Spleen (tissue), 7 donors: ENCODE measurements around the gene PDZD11.

Source experiments
- CTCF ChIP-seq, 11 experiments: fragments of 200-600 bp in 7 of 11; fragments of 450-650 bp in 4 of 11; sonication (generic) in 4 of 11; IDR thresholded peaks in 8 of 11; conservative IDR thresholded peaks in 3 of 11; 1 replicate in 7 of 11; 2 replicates in 4 of 11; pipeline versions ENCODE4 v1.4.0 to v1.8.0; 2016 to 2021; ENCODE audit warnings: antibody characterized with exemption in 11 of 11, inconsistent platforms in 4 of 11, mild to moderate bottlenecking in 1 of 11
- POLR2AphosphoS5 ChIP-seq, 3 donors: sonication (generic); formaldehyde crosslinking; IDR thresholded peaks; one replicate each; pipeline ENCODE4 v1.5.1; 2017; ENCODE audit warnings: antibody characterized with exemption in 3 of 3
- donor health status: DM: no; HTN: no; CAD: no; lungs with moderate emphysema.
- donor health status: DM: no; HTN: no; CAD: no.
- donor health status: DM: no; HTN: no; CAD: no.

GRCh38 chrX:70254909-70255308, 34.8 kb downstream of the PDZD11 start:
- TF ChIP-seq POLR2AphosphoS5 (IDR thresholded peaks at IDR 0.05): no peak
- TF ChIP-seq CTCF (IDR thresholded peaks at IDR 0.05 in 8 of 11, conservative IDR thresholded peaks at IDR 0.05 in 3 of 11): no peak
